B cell (primary cell): ENCODE measurements around the gene TBC1D10A.

Source experiments
- CTCF ChIP-seq: fragments of 200-600 bp; IDR thresholded peaks from one replicate; pipeline ENCODE4 v1.8.0; 2022; ENCODE audit warnings: antibody characterized with exemption, mild to moderate bottlenecking
- EZH2 ChIP-seq: IDR thresholded peaks from 2 replicates; pipeline ENCODE4 v1.6.1; 2012; ENCODE audit warnings: borderline replicate concordance, low read depth, mild to moderate bottlenecking, moderate library complexity, low read length; ENCODE audit not compliant: insufficient read depth, poor library complexity, severe bottlenecking

DNA sequence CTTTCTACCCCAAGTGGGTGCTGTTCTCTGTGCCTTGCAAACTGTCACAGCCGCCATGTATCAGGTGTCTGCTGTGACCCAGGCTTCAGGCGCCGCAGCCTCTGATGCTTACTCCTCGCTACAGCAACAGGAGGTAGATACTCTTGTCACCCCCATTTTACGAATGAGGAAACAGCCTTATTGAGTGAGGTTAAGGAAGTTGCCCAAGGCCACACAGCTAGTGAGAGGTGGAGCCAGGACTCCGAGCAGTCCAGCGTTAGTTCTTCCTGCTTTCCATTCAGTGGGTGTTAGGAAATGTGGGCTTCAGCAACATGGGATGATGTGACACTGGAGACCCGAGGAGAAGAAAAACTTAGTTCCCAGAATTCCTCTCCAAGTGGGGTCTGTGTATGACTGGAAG, 46.2 kb upstream of the TBC1D10A start:
- no peak for TF ChIP-seq CTCF
- TF ChIP-seq EZH2: no peak
